Hepatocyte (in vitro differentiated cells): Measurements from ENCODE around the gene OR2T5.
"Not testable (repeated sequence)": the region's sequence is repeated elsewhere in the genome, so short reads cannot be mapped to it uniquely, and the experiment has no call there.

Experiments used
- EZH2 ChIP-seq: fragments of 200-600 bp; sonication (generic); IDR thresholded peaks from 2 replicates; pipeline ENCODE4 v1.6.1; 2016; ENCODE audit warnings: antibody characterized with exemption, mild to moderate bottlenecking, borderline replicate concordance
- TF ChIP-seq, protein P1 (sequence below): fragments of 200-600 bp; sonication (generic); IDR thresholded peaks from 2 replicates; pipeline ENCODE4 v1.5.1; 2016; ENCODE audit warnings: antibody characterized with exemption, mild to moderate bottlenecking; ENCODE audit not compliant: poor library complexity

DNA sequence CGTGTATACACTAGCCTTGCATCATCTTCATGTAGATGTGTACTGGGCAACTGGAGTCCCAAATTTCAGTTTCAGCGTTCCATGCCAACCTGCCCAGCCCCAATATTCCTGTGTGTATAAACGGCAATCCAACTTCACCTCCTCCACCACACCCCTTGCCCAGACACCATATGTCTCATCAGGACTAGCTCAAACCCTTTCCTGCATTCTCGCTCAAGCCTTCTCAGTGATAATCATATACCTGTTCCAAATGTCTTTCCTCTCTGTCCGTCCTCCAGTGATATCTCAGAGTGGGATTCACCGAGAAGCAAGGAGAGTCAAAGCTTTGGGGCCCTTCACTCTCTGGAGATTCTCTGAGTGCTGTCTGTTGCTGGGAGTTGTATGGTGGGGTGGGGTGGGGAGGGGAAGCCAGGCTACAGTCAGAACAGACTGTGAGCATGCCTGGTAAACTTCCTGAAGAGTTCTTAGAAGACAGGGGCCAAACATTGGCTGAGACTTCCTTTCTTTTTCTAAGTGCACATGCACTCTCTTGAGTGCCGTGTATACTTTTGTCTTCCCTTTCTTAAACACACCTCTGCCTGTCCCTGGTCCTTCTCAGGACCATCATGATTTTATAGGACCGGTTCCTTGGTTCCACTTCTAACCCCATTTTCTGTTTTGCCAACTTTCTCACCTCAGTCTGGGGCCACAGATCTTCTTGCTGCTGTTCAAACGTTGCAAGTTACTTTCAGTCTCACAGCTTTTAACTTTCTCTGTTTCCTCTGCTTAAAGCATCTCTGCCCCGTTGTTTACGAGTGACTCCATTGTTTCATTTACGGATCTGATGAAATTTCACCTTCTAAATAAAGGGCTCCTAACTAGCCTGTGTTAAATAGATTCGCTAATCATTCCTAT, 6.5 kb upstream of the OR2T5 start:
- TF ChIP-seq, protein P1, sequence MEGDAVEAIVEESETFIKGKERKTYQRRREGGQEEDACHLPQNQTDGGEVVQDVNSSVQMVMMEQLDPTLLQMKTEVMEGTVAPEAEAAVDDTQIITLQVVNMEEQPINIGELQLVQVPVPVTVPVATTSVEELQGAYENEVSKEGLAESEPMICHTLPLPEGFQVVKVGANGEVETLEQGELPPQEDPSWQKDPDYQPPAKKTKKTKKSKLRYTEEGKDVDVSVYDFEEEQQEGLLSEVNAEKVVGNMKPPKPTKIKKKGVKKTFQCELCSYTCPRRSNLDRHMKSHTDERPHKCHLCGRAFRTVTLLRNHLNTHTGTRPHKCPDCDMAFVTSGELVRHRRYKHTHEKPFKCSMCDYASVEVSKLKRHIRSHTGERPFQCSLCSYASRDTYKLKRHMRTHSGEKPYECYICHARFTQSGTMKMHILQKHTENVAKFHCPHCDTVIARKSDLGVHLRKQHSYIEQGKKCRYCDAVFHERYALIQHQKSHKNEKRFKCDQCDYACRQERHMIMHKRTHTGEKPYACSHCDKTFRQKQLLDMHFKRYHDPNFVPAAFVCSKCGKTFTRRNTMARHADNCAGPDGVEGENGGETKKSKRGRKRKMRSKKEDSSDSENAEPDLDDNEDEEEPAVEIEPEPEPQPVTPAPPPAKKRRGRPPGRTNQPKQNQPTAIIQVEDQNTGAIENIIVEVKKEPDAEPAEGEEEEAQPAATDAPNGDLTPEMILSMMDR: not testable (repeated sequence)
- not testable (repeated sequence) for TF ChIP-seq EZH2
